Activated CD8-positive, alpha-beta memory T cell treated with anti-CD3 and anti-CD28 coated beads, Interleukin-2, amount 50 U/mL, for 24 hours (primary cell): ENCODE measurements around the gene DCK.
"Not testable (repeated sequence)": the region's sequence is repeated elsewhere in the genome, so short reads cannot be mapped to it uniquely, and the experiment has no call there.

ENCODE experiments used
- DNase-seq: peaks from one replicate; pipeline ENCODE4 v3.0.0-alpha.2; 2020; ENCODE audit errors: extremely low read depth

DCK gene

GRCh38 chr4:71001363-71001762, 7.9 kb downstream of the DCK start:
- DNase-seq: not testable (repeated sequence)

GRCh38 chr4:71004281-71004851, 10.9 kb downstream of the DCK start:
- DNase-seq: no peak

GRCh38 chr4:71005025-71005424, 11.6 kb downstream of the DCK start:
- not testable (repeated sequence) for DNase-seq

- no peak for DNase-seq
These were observed 12.9 kb downstream of the DCK start for GRCh38 chr4:71006203-71006907.

- no peak for DNase-seq
These were observed 14.7 kb downstream of the DCK start for GRCh38 chr4:71008196-71008595.

GRCh38 chr4:71009086-71009485, 15.6 kb downstream of the DCK start:
- no peak for DNase-seq

GRCh38 chr4:71009890-71010588, 16.6 kb downstream of the DCK start:
- DNase-seq: no peak

- no peak for DNase-seq
These were observed 18.0 kb downstream of the DCK start for GRCh38 chr4:71011451-71011850.

- DNase-seq: not testable (repeated sequence)
These were observed 23.9 kb downstream of the DCK start for GRCh38 chr4:71017391-71017790.

GRCh38 chr4:71020611-71021010, 27.2 kb downstream of the DCK start:
- no peak for DNase-seq

- DNase-seq: no peak
These were observed 32.2 kb downstream of the DCK start for GRCh38 chr4:71025654-71026053.

- DNase-seq: no peak
These were observed 32.6 kb downstream of the DCK start for GRCh38 chr4:71026086-71026485.

- DNase-seq: no peak
These were observed 34.2 kb downstream of the DCK start for GRCh38 chr4:71027611-71028010.

GRCh38 chr4:71029504-71029903, 36.1 kb downstream of the DCK start:
- no peak for DNase-seq

- not testable (repeated sequence) for DNase-seq
These were observed 38.7 kb downstream of the DCK start for GRCh38 chr4:71032106-71032505.

GRCh38 chr4:71045256-71045655, 51.8 kb downstream of the DCK start:
- no peak for DNase-seq

- DNase-seq: no peak
These were observed 55.9 kb downstream of the DCK start for GRCh38 chr4:71049395-71049794.

GRCh38 chr4:71050809-71051208, 57.4 kb downstream of the DCK start:
- DNase-seq: no peak

GRCh38 chr4:71052034-71052433, 58.6 kb downstream of the DCK start:
- no peak for DNase-seq

GRCh38 chr4:71052716-71053115, 59.3 kb downstream of the DCK start:
- DNase-seq: no peak

- DNase-seq: not testable (repeated sequence)
These were observed 60.2 kb downstream of the DCK start for GRCh38 chr4:71053613-71054012.

GRCh38 chr4:71059573-71059972, 66.1 kb downstream of the DCK start:
- not testable (repeated sequence) for DNase-seq

- DNase-seq: no peak
These were observed 69.0 kb downstream of the DCK start for GRCh38 chr4:71062436-71062835.
